PC-3 (cell line): Measurements from ENCODE around the gene ATOSA.

ENCODE experiments used
- EZH2 ChIP-seq: fragments of 300-600 bp; sonication (generic); IDR thresholded peaks from one replicate; pipeline ENCODE4 v1.6.1; 2017; ENCODE audit warnings: antibody characterized with exemption, mild to moderate bottlenecking, low read length; ENCODE audit not compliant: unreplicated experiment
- TF ChIP-seq, protein P1 (sequence below): fragments of 300-600 bp; sonication (generic); conservative IDR thresholded peaks from 2 replicates; pipeline ENCODE4 v1.5.1; 2017; ENCODE audit warnings: antibody characterized with exemption, low read depth, mild to moderate bottlenecking, low read length

DNA sequence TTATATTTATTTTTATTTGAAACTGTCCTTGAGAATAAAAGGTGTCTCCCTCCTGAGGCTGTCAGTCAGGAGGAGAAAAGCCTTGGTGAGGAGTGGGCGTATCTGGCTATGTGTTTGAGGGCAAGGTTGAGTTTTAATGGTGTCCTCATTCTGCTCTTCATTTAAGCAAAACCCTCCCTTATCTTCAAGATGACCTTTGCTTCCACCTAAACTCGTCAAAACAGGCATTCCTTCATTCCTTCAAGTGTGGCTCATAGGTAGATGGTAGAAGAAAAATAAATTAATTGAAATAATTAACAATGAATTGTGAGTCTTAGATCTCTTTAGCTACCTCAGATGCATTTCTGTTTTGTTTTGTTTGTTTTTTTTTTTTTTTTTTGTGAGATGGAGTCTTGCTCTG lies 39.4 kb upstream of the ATOSA start:
- no peak for TF ChIP-seq EZH2
- TF ChIP-seq, protein P1, sequence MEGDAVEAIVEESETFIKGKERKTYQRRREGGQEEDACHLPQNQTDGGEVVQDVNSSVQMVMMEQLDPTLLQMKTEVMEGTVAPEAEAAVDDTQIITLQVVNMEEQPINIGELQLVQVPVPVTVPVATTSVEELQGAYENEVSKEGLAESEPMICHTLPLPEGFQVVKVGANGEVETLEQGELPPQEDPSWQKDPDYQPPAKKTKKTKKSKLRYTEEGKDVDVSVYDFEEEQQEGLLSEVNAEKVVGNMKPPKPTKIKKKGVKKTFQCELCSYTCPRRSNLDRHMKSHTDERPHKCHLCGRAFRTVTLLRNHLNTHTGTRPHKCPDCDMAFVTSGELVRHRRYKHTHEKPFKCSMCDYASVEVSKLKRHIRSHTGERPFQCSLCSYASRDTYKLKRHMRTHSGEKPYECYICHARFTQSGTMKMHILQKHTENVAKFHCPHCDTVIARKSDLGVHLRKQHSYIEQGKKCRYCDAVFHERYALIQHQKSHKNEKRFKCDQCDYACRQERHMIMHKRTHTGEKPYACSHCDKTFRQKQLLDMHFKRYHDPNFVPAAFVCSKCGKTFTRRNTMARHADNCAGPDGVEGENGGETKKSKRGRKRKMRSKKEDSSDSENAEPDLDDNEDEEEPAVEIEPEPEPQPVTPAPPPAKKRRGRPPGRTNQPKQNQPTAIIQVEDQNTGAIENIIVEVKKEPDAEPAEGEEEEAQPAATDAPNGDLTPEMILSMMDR: no peak
